K562 (cell line): ENCODE data around the gene CARD10. TPM values are rescaled to one million over a fixed set of nuclear protein-coding genes. Genes with fewer than 3 reads are reported as not detected.

Source experiments
- ATAC-seq: fragments of 200-7000 bp; cut with Tn5 transposase; 3 replicates; pipeline ENCODE4 v1.9.1; 2020; ENCODE audit warnings: moderate library complexity
- BruUV-seq: library from RNA; stranded (reverse); fragments of 400-500 nt; replicated peaks from 2 replicates; lab custom pipeline; 2021; lab: Mats Ljungman, UMichigan
- CTCF ChIA-PET: fragments of 300-600 bp; formaldehyde crosslinking; extraction: SDS; loops from one replicate; lab custom pipeline; 2021; ENCODE audit warnings: low intra/inter-chr PET ratio; lab: Yijun Ruan, JAX
- POLR2A ChIA-PET: fragments of 300-600, 350-650 bp; sonication (Branson Sonifier 250); formaldehyde crosslinking; extraction: SDS; loops from one replicate; lab custom pipeline; 2021; ENCODE audit warnings: antibody characterized with exemption, inconsistent platforms; lab: Yijun Ruan, JAX
- DNase-seq, 4 experiments: peaks; one replicate each; pipeline versions ENCODE4 v3.0.0 to v3.0.0-alpha.2; 2011 to 2018; ENCODE audit warnings: low spot score in 3 of 4, mixed read lengths in 3 of 4; ENCODE audit errors: extremely low read depth in 1 of 4
- FAIRE-seq: peaks from 2 replicates; lab custom pipeline; 2011; peaks lifted over from hg19 to GRCh38; lab: Jason Lieb, UNC
- H2AFZ ChIP-seq: 2 replicates; pipeline ENCODE4 v1.6.0; 2011; ENCODE audit warnings: low read depth, low read length, control low read depth, inconsistent platforms
- H3K27ac ChIP-seq: fragments of 200-600 bp; 3 replicates; pipeline ENCODE4 v1.8.0; 2011; ENCODE audit warnings: low read depth, mild to moderate bottlenecking, control low read depth, inconsistent platforms, low read length, moderate library complexity, mixed read lengths; ENCODE audit errors: extremely low read depth
- H3K27me3 ChIP-seq, 2 experiments: fragments of 300-600 bp in 1 of 2; 2 replicates in 1 of 2; 3 replicates in 1 of 2; pipeline versions ENCODE4 v1.6.0 to v1.8.0; 2011; ENCODE audit warnings: inconsistent platforms in 2 of 2, low read length in 2 of 2, mild to moderate bottlenecking in 1 of 2, mixed read lengths in 1 of 2, moderate library complexity in 1 of 2; ENCODE audit not compliant: control insufficient read depth in 2 of 2, insufficient read depth in 2 of 2
- H3K36me3 ChIP-seq: fragments of 300-600 bp; 3 replicates; pipeline ENCODE4 v1.8.0; 2011; ENCODE audit warnings: mild to moderate bottlenecking, low read length, inconsistent platforms; ENCODE audit not compliant: control insufficient read depth, insufficient read depth
- H3K4me1 ChIP-seq, 2 experiments: fragments of 200-600 bp in 1 of 2; replicated peaks in 1 of 2; 2 replicates in 1 of 2; 3 replicates in 1 of 2; pipeline versions ENCODE4 v1.5.1 to v1.8.0; 2011; ENCODE audit warnings: inconsistent platforms in 2 of 2, low read length in 2 of 2, mild to moderate bottlenecking in 1 of 2, mixed read lengths in 1 of 2, moderate library complexity in 1 of 2; ENCODE audit not compliant: control insufficient read depth in 2 of 2, insufficient read depth in 2 of 2
- H3K4me2 ChIP-seq: 2 replicates; pipeline ENCODE4 v1.6.1; 2011; ENCODE audit warnings: low read length, control low read depth, inconsistent platforms, mixed read lengths; ENCODE audit not compliant: insufficient read depth
- H3K4me3 ChIP-seq: fragments of 200-600 bp; sonication (generic), shearing (Covaris generic); 2 replicates; pipeline ENCODE4 v1.5.1; 2016; ENCODE audit warnings: control low read depth, inconsistent platforms
- H3K79me2 ChIP-seq: fragments of 200-600 bp; 3 replicates; pipeline ENCODE4 v1.8.0; 2011; ENCODE audit warnings: low read length, inconsistent platforms; ENCODE audit not compliant: control insufficient read depth, insufficient read depth
- H3K9ac ChIP-seq, 2 experiments: 2 replicates each; pipeline versions ENCODE4 v1.6.0 to v1.6.1; 2011; ENCODE audit warnings: low read depth in 2 of 2, low read length in 2 of 2, control low read depth in 1 of 2, inconsistent platforms in 1 of 2, mild to moderate bottlenecking in 1 of 2, mixed read lengths in 1 of 2; ENCODE audit not compliant: insufficient read depth in 1 of 2
- H3K9me1 ChIP-seq: one replicate; pipeline ENCODE4 v1.6.0; 2011; ENCODE audit warnings: inconsistent platforms, mild to moderate bottlenecking, low read length, moderate library complexity; ENCODE audit not compliant: control insufficient read depth, insufficient read depth
- H3K9me3 ChIP-seq: replicated peaks from 2 replicates; pipeline ENCODE4 v1.5.1; 2011; ENCODE audit warnings: low read depth, low read length, inconsistent platforms; ENCODE audit not compliant: control insufficient read depth, insufficient read depth
- H4K20me1 ChIP-seq: replicated peaks from 2 replicates; pipeline ENCODE4 v1.6.1; 2011; ENCODE audit warnings: low read length, inconsistent platforms, mixed read lengths; ENCODE audit not compliant: control insufficient read depth, insufficient read depth
- EP400 ChIP-seq: fragments of 450-650 bp; IDR thresholded peaks from 2 replicates; pipeline ENCODE4 v1.6.1; 2017; ENCODE audit warnings: antibody characterized with exemption, mild to moderate bottlenecking, moderate library complexity
- HMBOX1 ChIP-seq: sonication (generic); IDR thresholded peaks from 2 replicates; pipeline ENCODE4 v1.6.1; 2016
- MYBL2 ChIP-seq, 2 experiments: fragments of 450-650 bp in 1 of 2; sonication (generic) in 1 of 2; formaldehyde crosslinking in 1 of 2; IDR thresholded peaks; 2 replicates each; pipeline versions ENCODE4 v1.6.1 to v1.8.1; 2017 to 2022; ENCODE audit warnings: borderline replicate concordance in 1 of 2, inconsistent platforms in 1 of 2, low read depth in 1 of 2, mild to moderate bottlenecking in 1 of 2, missing genetic modification reagents in 1 of 2, moderate library complexity in 1 of 2
- PHF21A ChIP-seq: fragments of 450-650 bp; IDR thresholded peaks from 2 replicates; pipeline ENCODE4 v1.6.1; 2017; ENCODE audit warnings: low read depth, borderline replicate concordance
- PTRF ChIP-seq: fragments of 450-650 bp; IDR thresholded peaks from 2 replicates; pipeline ENCODE4 v1.6.1; 2016; ENCODE audit warnings: mild to moderate bottlenecking, missing genetic modification characterization, missing compliant biosample characterization
- TCF7 ChIP-seq: sonication (generic); IDR thresholded peaks from 2 replicates; pipeline ENCODE4 v1.6.1; 2016; ENCODE audit warnings: antibody characterized with exemption, borderline replicate concordance
- TEAD4 ChIP-seq, 2 experiments: sonication (generic) in 1 of 2; formaldehyde crosslinking in 1 of 2; IDR thresholded peaks; 2 replicates each; pipeline versions ENCODE4 v1.6.1 to v1.8.0; 2012 to 2022; ENCODE audit warnings: borderline replicate concordance in 1 of 2, inconsistent platforms in 1 of 2, low read length in 1 of 2, mild to moderate bottlenecking in 1 of 2, missing genetic modification reagents in 1 of 2
- TFE3 ChIP-seq: fragments of 450-650 bp; formaldehyde crosslinking; IDR thresholded peaks from 2 replicates; pipeline ENCODE4 v1.4.0; 2020; ENCODE audit warnings: mild to moderate bottlenecking, mixed read lengths
- ZNF121 ChIP-seq: sonication (generic); formaldehyde crosslinking; conservative IDR thresholded peaks from 2 replicates; pipeline ENCODE4 v1.8.0; 2022; ENCODE audit warnings: missing genetic modification reagents
- ZNF23 ChIP-seq: fragments of 250-450 bp; sonication (Bioruptor Pico); IDR thresholded peaks from 2 replicates; pipeline ENCODE4 v1.4.0; 2020; ENCODE audit warnings: mild to moderate bottlenecking
- ZNF280B ChIP-seq: fragments of 250-450 bp; sonication (Bioruptor Pico); IDR thresholded peaks from 2 replicates; pipeline ENCODE4 v1.5.1; 2021; ENCODE audit warnings: mild to moderate bottlenecking
- ZNF766 ChIP-seq: fragments of 200-800 bp; sonication (Bioruptor generic); conservative IDR thresholded peaks from 2 replicates; pipeline ENCODE4 v1.6.1; 2016; ENCODE audit warnings: missing genetic modification characterization, missing compliant biosample characterization
- ZNF785 ChIP-seq: fragments of 250-450 bp; sonication (Bioruptor Pico); IDR thresholded peaks from 2 replicates; pipeline ENCODE4 v1.4.0; 2020; ENCODE audit warnings: mild to moderate bottlenecking
- WGBS: fragments of 100-300 bp; shearing (Covaris generic); methylation state at CpG from one replicate; pipeline ENCODE4 v1.1.6; 2016; ENCODE audit warnings: low coverage, mixed read lengths; ENCODE audit not compliant: insufficient coverage; ENCODE audit errors: missing lambda C conversion rate; 5-methylcytosine and 5-hydroxymethylcytosine counted together
- in situ Hi-C: fragments of 300-500 bp; cut with MboI; formaldehyde crosslinking; loops from 4 replicates; pipeline ENCODE4 v1.15.0; 2018; ENCODE audit warnings: inconsistent platforms, mixed read lengths
- intact Hi-C: fragments of 100-400 bp; cut with micrococcal nuclease; formaldehyde crosslinking; loops from 2 replicates; pipeline ENCODE4 v1.14.2; 2022
- polyA plus RNA-seq, 8 experiments: library from polyadenylated mRNA; depleted of rRNA in 4 of 8; stranded (reverse) in 5 of 8; unstranded in 3 of 8; fragments of >200 nt; fragmentation: Nextera tagmentation in 2 of 8; fragmentation: Illumina TruSeq in 1 of 8; extraction: Ambion mirVana in 2 of 8; extraction: Trizol in 1 of 8; gene quantifications; 2 replicates each; pipeline versions ENCODE4 v1.2.1 to v1.2.3, GENCODE V29; 2011 to 2014; ENCODE audit warnings: inconsistent platforms in 1 of 8, missing spikeins in 1 of 8
- total RNA-seq, 7 experiments: library from RNA; depleted of rRNA in 6 of 7; stranded (reverse); fragments of >200 nt in 6 of 7; fragmentation: Illumina TruSeq in 2 of 7; extraction: Trizol in 2 of 7; gene quantifications; 2 replicates each; pipeline versions ENCODE4 v1.2.1 to v1.2.3, GENCODE V29; 2011 to 2021; ENCODE audit warnings: low replicate concordance in 1 of 7

CARD10 gene
- total and polyA plus RNA-seq, 9 of the 15 experiments (the other 6 are each of a cell fraction or from before 2014, with no cell fraction given): 0.13 to 5.8 (median 1.6) TPM

GRCh38 chr22:37499027-37499707 is 20.0 kb downstream of the CARD10 start:
- DNase-seq (no peak), ATAC-seq (no peak), FAIRE-seq (no peak)
- H4K20me1 ChIP-seq: no peaks in the 10 kb centered on the region
- no peak overlapping the region for H3K4me3 ChIP-seq
- WGBS: 53% methylated on average over 9 of the region's 12 CpGs
- H3K9ac ChIP-seq: no peak overlapping the region
- H3K4me1 ChIP-seq: peaks cover 15 to 38% of the 10 kb centered on the region in 2 experiments
- 0 out of 3 replicates have a peak, but pooled peaks cover 5% of the 10 kb centered on the region for H3K36me3 ChIP-seq
- no peaks in the 10 kb centered on the region for H3K9me3 ChIP-seq
- in situ Hi-C loops: no loop called here
- H3K79me2 ChIP-seq: no peaks in the 10 kb centered on the region
- H3K4me2 ChIP-seq: no peak overlapping the region
- intact Hi-C loops: no loop called here
- ChIA-PET CTCF (no interaction called here), POLR2A (interaction anchor here (0.6 kb wide), 1 partner anchor 113 kb away, joined by 4 read pairs; no protein-coding TSS in a partner anchor)
- no peak overlapping the region for H3K27ac ChIP-seq
- no peaks in the 10 kb centered on the region for H3K27me3 ChIP-seq
- no peak for TF ChIP-seq ZNF280B
- no peak for TF ChIP-seq HMBOX1
- no peak for TF ChIP-seq ZNF785 (CRISPR knock-in tag)
- no peak for TF ChIP-seq ZNF766 (CRISPR knock-in tag)
- TF ChIP-seq TFE3 (CRISPR knock-in tag): no peak
- TF ChIP-seq MYBL2 (IDR thresholded peaks at IDR 0.05; ENCODE audit: low read depth): no peak
- TF ChIP-seq MYBL2 (CRISPR knock-in tag; IDR thresholded peaks at IDR 0.05; ENCODE audit: borderline replicate concordance): no peak
- TF ChIP-seq PTRF (tag): no peak
- no peak for TF ChIP-seq ZNF121 (CRISPR knock-in tag)
- TF ChIP-seq TCF7: no peak
- no peak for TF ChIP-seq TEAD4 (IDR thresholded peaks at IDR 0.05; ENCODE audit: low read length)
- TF ChIP-seq TEAD4 (CRISPR knock-in tag; IDR thresholded peaks at IDR 0.05; ENCODE audit: borderline replicate concordance): no peak
- no peak for TF ChIP-seq EP400
- TF ChIP-seq ZNF23 (CRISPR knock-in tag): no peak
- TF ChIP-seq PHF21A: no peak
- no peak overlapping the region for H2AFZ ChIP-seq
- no TSS peak for BruUV-seq
- no peaks in the 10 kb centered on the region for H3K9me1 ChIP-seq
